Panc1 (cell line): ENCODE results near the gene S1PR3. TPM values are rescaled to one million over a fixed set of nuclear protein-coding genes. Genes with fewer than 3 reads are reported as not detected.

Experiments used
- ATAC-seq: fragments of 200-7000 bp; cut with Tn5 transposase; 2 replicates; pipeline ENCODE4 v1.9.1; 2020; ENCODE audit warnings: mild to moderate bottlenecking, moderate library complexity
- BruUV-seq: library from RNA; stranded (reverse); fragments of 400-500 nt; replicated peaks from 2 replicates; lab custom pipeline; 2021; lab: Mats Ljungman, UMichigan
- CTCF ChIA-PET: fragments of 300-600 bp; sonication (Branson Sonifier 250); formaldehyde crosslinking; loops from one replicate; lab custom pipeline; 2022; ENCODE audit warnings: antibody characterized with exemption; lab: Charles Lee
- POLR2A ChIA-PET: fragments of 300-600 bp; sonication (Branson Sonifier 250); formaldehyde crosslinking; loops from one replicate; lab custom pipeline; 2022; ENCODE audit warnings: antibody characterized with exemption; lab: Charles Lee
- DNase-seq: peaks from one replicate; pipeline ENCODE4 v3.0.0-alpha.2; 2010; ENCODE audit warnings: low read depth, low spot score
- H3K27ac ChIP-seq: 2 replicates; pipeline ENCODE4 v1.5.1; 2011; ENCODE audit warnings: mild to moderate bottlenecking, low read length, inconsistent platforms
- H3K27me3 ChIP-seq: fragments of 200-500 bp; sonication (Bioruptor generic); 2 replicates; pipeline ENCODE4 v1.6.0; 2014; ENCODE audit warnings: low read length, inconsistent platforms; ENCODE audit not compliant: control insufficient read depth, insufficient read depth
- H3K36me3 ChIP-seq: fragments of 200-500 bp; sonication (Bioruptor generic); 2 replicates; pipeline ENCODE4 v1.5.1; 2014; ENCODE audit warnings: inconsistent platforms, mild to moderate bottlenecking, low read length, moderate library complexity; ENCODE audit not compliant: control insufficient read depth, insufficient read depth
- H3K4me1 ChIP-seq: 2 replicates; pipeline ENCODE4 v1.5.1; 2011; ENCODE audit warnings: inconsistent platforms, mild to moderate bottlenecking, low read length, moderate library complexity; ENCODE audit not compliant: control insufficient read depth, insufficient read depth
- H3K4me3 ChIP-seq, 2 experiments: 2 replicates each; pipeline ENCODE4 v1.5.1; 2011 to 2012; ENCODE audit warnings: low read depth in 2 of 2, low read length in 2 of 2, mild to moderate bottlenecking in 2 of 2, inconsistent platforms in 1 of 2, moderate library complexity in 1 of 2
- H3K9me3 ChIP-seq: fragments of 200-500 bp; sonication (Bioruptor generic); 2 replicates; pipeline ENCODE4 v1.5.1; 2014; ENCODE audit warnings: low read depth, mild to moderate bottlenecking, inconsistent platforms, low read length, moderate library complexity; ENCODE audit not compliant: control insufficient read depth, insufficient read depth
- CTCF ChIP-seq: fragments of 450-650 bp; IDR thresholded peaks from 2 replicates; pipeline ENCODE4 v1.5.1; 2017; ENCODE audit warnings: mild to moderate bottlenecking
- POLR2AphosphoS5 ChIP-seq: IDR thresholded peaks from 2 replicates; pipeline ENCODE4 v1.6.1; 2012; ENCODE audit warnings: mild to moderate bottlenecking, low read depth, low read length, moderate library complexity
- REST ChIP-seq, 2 experiments: IDR thresholded peaks; 2 replicates each; pipeline ENCODE4 v1.6.1; 2011 to 2012; ENCODE audit warnings: low read depth in 2 of 2, control low read depth in 1 of 2, low read length in 1 of 2, mild to moderate bottlenecking in 1 of 2, moderate library complexity in 1 of 2; ENCODE audit not compliant: insufficient read depth in 1 of 2
- SIN3A ChIP-seq: IDR thresholded peaks from 2 replicates; pipeline ENCODE4 v1.6.1; 2012; ENCODE audit warnings: low read depth, mild to moderate bottlenecking, low read length, moderate library complexity, borderline replicate concordance; ENCODE audit not compliant: insufficient read depth
- TCF7L2 ChIP-seq: IDR thresholded peaks from 2 replicates; pipeline ENCODE4 v1.6.1; 2011; ENCODE audit warnings: mild to moderate bottlenecking, low read depth, low read length, inconsistent platforms
- in situ Hi-C: cut with HindIII; loops from 2 replicates; pipeline ENCODE4 v1.10.0; 2016; ENCODE audit warnings: low sequenced_read_pairs, low pct_unique_long_range_greater_than_20kb
- intact Hi-C: fragments of 100-400 bp; cut with micrococcal nuclease; formaldehyde crosslinking; loops from one replicate; pipeline ENCODE4 v1.10.0; 2022; ENCODE audit not compliant: unreplicated experiment
- total RNA-seq: library from RNA; stranded (reverse); gene quantifications from one replicate; pipeline ENCODE4 v1.2.1, GENCODE V29; 2021; ENCODE audit not compliant: unreplicated experiment

S1PR3 gene
- total RNA-seq, 1 experiment from 2014 or later, result 8.1 TPM

- ChIA-PET POLR2A (no interaction called here), CTCF (no interaction called here)
- no peak overlapping the region for H3K27ac ChIP-seq
- no peaks in the 10 kb centered on the region for H3K9me3 ChIP-seq
- BruUV-seq, result no TSS peak
- ATAC-seq, result no peak
- H3K4me1 ChIP-seq, result peaks cover 2% of the 10 kb centered on the region
- no peak for DNase-seq
- no peaks in the 10 kb centered on the region for H3K27me3 ChIP-seq
- no peaks in the 10 kb centered on the region for H3K36me3 ChIP-seq
- intact Hi-C loops, result no loop called here
- in situ Hi-C loops, result no loop called here
- TF ChIP-seq POLR2AphosphoS5 (no peak), SIN3A (no peak), REST (IDR thresholded peaks at IDR 0.05; ENCODE audit: insufficient read depth in 1 of 2, low read depth in 2 of 2, low read length in 1 of 2) (no peak), TCF7L2 (no peak), CTCF (no peak)
- H3K4me3 ChIP-seq, result no peak overlapping the region
Observed at GRCh38 chr9:88993871-88994460, 2.7 kb downstream of the S1PR3 start.

GRCh38 chr9:88994469-88995199 lies 3.4 kb downstream of the S1PR3 start:
- ChIA-PET CTCF (no interaction called here), POLR2A (interaction anchor here (0.6 kb wide), 1 partner anchor 724 kb away, joined by 4 read pairs; no protein-coding TSS in a partner anchor)
- no peaks in the 10 kb centered on the region for H3K9me3 ChIP-seq
- ATAC-seq, result no peak
- DNase-seq, result no peak
- intact Hi-C loops (no loop called here), in situ Hi-C loops (no loop called here)
- H3K27ac ChIP-seq, result no peak overlapping the region
- H3K4me1 ChIP-seq, result peaks cover 2% of the 10 kb centered on the region
- H3K4me3 ChIP-seq, result no peak overlapping the region
- H3K36me3 ChIP-seq, result no peaks in the 10 kb centered on the region
- no TSS peak for BruUV-seq
- no peaks in the 10 kb centered on the region for H3K27me3 ChIP-seq
- TF ChIP-seq CTCF (no peak), REST (IDR thresholded peaks at IDR 0.05; ENCODE audit: insufficient read depth in 1 of 2, low read depth in 2 of 2, low read length in 1 of 2) (no peak), POLR2AphosphoS5 (no peak), TCF7L2 (no peak), SIN3A (no peak)
